ENCODE results near the gene MTCL1.
A peak's percentile ranks its signal among the peaks of the same experiment; 100 is the strongest.

Gene MTCL1

GRCh38 chr18:8754995-8755960 is 49.9 kb downstream of the MTCL1 start:
- Histone ChIP-seq H3K4me2 (ENCODE audit: insufficient read depth, low read length) (peak overlapping the region; percentile 62), H3K27me3 (ENCODE audit: insufficient read depth, low read length, poor library complexity) (no peaks in the 10 kb centered on the region), H3K27ac (ENCODE audit: low read length) (peak overlapping the region; percentile 83), H3K9me3 (ENCODE audit: insufficient read depth, low read length, severe bottlenecking) (no peaks in the 10 kb centered on the region), H2AFZ (ENCODE audit: low read depth, low read length) (no peak overlapping the region), H3K79me2 (ENCODE audit: insufficient read depth, low read length) (no peaks in the 10 kb centered on the region), H3K9ac (ENCODE audit: low read depth, low read length) (no peak overlapping the region), H3K4me1 (ENCODE audit: insufficient read depth, low read length) (peaks cover 25% of the 10 kb centered on the region), H4K20me1 (ENCODE audit: insufficient read depth, low read length) (peaks cover 23% of the 10 kb centered on the region), H3K4me3 (ENCODE audit: low read depth in 1 of 2, low read length in 2 of 2) (peak overlapping the region in 1 of 2 experiments; percentile 43; a peak in 2 of 4 replicates), H3K36me3 (ENCODE audit: insufficient read depth, low read length) (no peaks in the 10 kb centered on the region)
- peak; percentile 99 for ATAC-seq (ENCODE audit: insufficient read depth, low read depth)
- TF ChIP-seq EZH2 (IDR thresholded peaks at IDR 0.05; ENCODE audit: borderline replicate concordance, low read depth, low read length, severe bottlenecking) = no peak
- no peak for TF ChIP-seq CTCF (IDR thresholded peaks at IDR 0.05; ENCODE audit: borderline replicate concordance, extremely low read depth, low read length, poor library complexity, severe bottlenecking)
- peak; percentile 86 for DNase-seq

GRCh38 chr18:8756571-8756970 is 51.2 kb downstream of the MTCL1 start:
- no peaks in the 10 kb centered on the region for H3K79me2 ChIP-seq (ENCODE audit: insufficient read depth, low read length)
- H3K36me3 ChIP-seq (ENCODE audit: insufficient read depth, low read length) = no peaks in the 10 kb centered on the region
- ATAC-seq (ENCODE audit: insufficient read depth, low read depth) (no peak), DNase-seq (no peak)
- peaks cover 20% of the 10 kb centered on the region for H4K20me1 ChIP-seq (ENCODE audit: insufficient read depth, low read length)
- no peaks in the 10 kb centered on the region for H3K27me3 ChIP-seq (ENCODE audit: insufficient read depth, low read length, poor library complexity)
- H3K27ac ChIP-seq (ENCODE audit: low read length) = no peak overlapping the region
- no peak for TF ChIP-seq EZH2 (IDR thresholded peaks at IDR 0.05; ENCODE audit: borderline replicate concordance, low read depth, low read length, severe bottlenecking)
- TF ChIP-seq CTCF (IDR thresholded peaks at IDR 0.05; ENCODE audit: borderline replicate concordance, extremely low read depth, low read length, poor library complexity, severe bottlenecking) = no peak
- H3K4me1 ChIP-seq (ENCODE audit: insufficient read depth, low read length) = peaks cover 25% of the 10 kb centered on the region
- no peak overlapping the region for H3K4me2 ChIP-seq (ENCODE audit: insufficient read depth, low read length)
- no peak overlapping the region for H2AFZ ChIP-seq (ENCODE audit: low read depth, low read length)
- no peak overlapping the region for H3K9ac ChIP-seq (ENCODE audit: low read depth, low read length)
- peaks cover 6% of the 10 kb centered on the region for H3K9me3 ChIP-seq (ENCODE audit: insufficient read depth, low read length, severe bottlenecking)
- H3K4me3 ChIP-seq (ENCODE audit: low read depth in 1 of 2, low read length in 2 of 2) = no peak overlapping the region

GRCh38 chr18:8757396-8757997 is 52.1 kb downstream of the MTCL1 start:
- TF ChIP-seq CTCF (IDR thresholded peaks at IDR 0.05; ENCODE audit: borderline replicate concordance, extremely low read depth, low read length, poor library complexity, severe bottlenecking) = no peak
- no peak for TF ChIP-seq EZH2 (IDR thresholded peaks at IDR 0.05; ENCODE audit: borderline replicate concordance, low read depth, low read length, severe bottlenecking)
- ATAC-seq (ENCODE audit: insufficient read depth, low read depth) (no peak), DNase-seq (no peak)
- Histone ChIP-seq H3K4me2 (ENCODE audit: insufficient read depth, low read length) (no peak overlapping the region), H2AFZ (ENCODE audit: low read depth, low read length) (no peak overlapping the region), H3K27ac (ENCODE audit: low read length) (no peak overlapping the region), H3K9me3 (ENCODE audit: insufficient read depth, low read length, severe bottlenecking) (peaks cover 10% of the 10 kb centered on the region), H3K4me3 (ENCODE audit: low read depth in 1 of 2, low read length in 2 of 2) (no peak overlapping the region), H3K36me3 (ENCODE audit: insufficient read depth, low read length) (peaks cover 4% of the 10 kb centered on the region; the same call in 1 of the 2 replicates), H4K20me1 (ENCODE audit: insufficient read depth, low read length) (peaks cover 20% of the 10 kb centered on the region), H3K4me1 (ENCODE audit: insufficient read depth, low read length) (peaks cover 25% of the 10 kb centered on the region), H3K27me3 (ENCODE audit: insufficient read depth, low read length, poor library complexity) (no peaks in the 10 kb centered on the region), H3K9ac (ENCODE audit: low read depth, low read length) (no peak overlapping the region), H3K79me2 (ENCODE audit: insufficient read depth, low read length) (no peaks in the 10 kb centered on the region)
